ENCODE data around the gene GPR152.

GPR152 gene

GRCh38 chr11:67410984-67411784 lies 41.3 kb downstream of the GPR152 start:
- H3K4me3 ChIP-seq (ENCODE audit: control insufficient read depth, low read depth, low read length): no peak overlapping the region
- TF ChIP-seq CTCF (conservative IDR thresholded peaks at IDR 0.05; ENCODE audit: control insufficient read depth, insufficient read depth, low read depth, low read length): no peak
- no peak for DNase-seq (ENCODE audit: low read depth)

GRCh38 chr11:67410369-67410831 lies 42.1 kb downstream of the GPR152 start:
- H3K4me3 ChIP-seq (ENCODE audit: control insufficient read depth, low read depth, low read length): no peak overlapping the region
- TF ChIP-seq CTCF (conservative IDR thresholded peaks at IDR 0.05; ENCODE audit: control insufficient read depth, insufficient read depth, low read depth, low read length): no peak
- DNase-seq (ENCODE audit: low read depth): no peak

GRCh38 chr11:67409781-67410368 lies 42.7 kb downstream of the GPR152 start:
- DNase-seq (ENCODE audit: low read depth): no peak
- TF ChIP-seq CTCF (conservative IDR thresholded peaks at IDR 0.05; ENCODE audit: control insufficient read depth, insufficient read depth, low read depth, low read length): no peak
- no peak overlapping the region for H3K4me3 ChIP-seq (ENCODE audit: control insufficient read depth, low read depth, low read length)

GRCh38 chr11:67409261-67409666 lies 43.3 kb downstream of the GPR152 start:
- no peak for TF ChIP-seq CTCF (conservative IDR thresholded peaks at IDR 0.05; ENCODE audit: control insufficient read depth, insufficient read depth, low read depth, low read length)
- DNase-seq (ENCODE audit: low read depth): no peak
- no peak overlapping the region for H3K4me3 ChIP-seq (ENCODE audit: control insufficient read depth, low read depth, low read length)

- TF ChIP-seq CTCF (conservative IDR thresholded peaks at IDR 0.05; ENCODE audit: control insufficient read depth, insufficient read depth, low read depth, low read length): no peak
- no peak overlapping the region for H3K4me3 ChIP-seq (ENCODE audit: control insufficient read depth, low read depth, low read length)
- no peak for DNase-seq (ENCODE audit: low read depth)
Measured at GRCh38 chr11:67408437-67409200, 43.9 kb downstream of the GPR152 start.

GRCh38 chr11:67407688-67408163 lies 44.8 kb downstream of the GPR152 start:
- no peak for TF ChIP-seq CTCF (conservative IDR thresholded peaks at IDR 0.05; ENCODE audit: control insufficient read depth, insufficient read depth, low read depth, low read length)
- no peak for DNase-seq (ENCODE audit: low read depth)
- H3K4me3 ChIP-seq (ENCODE audit: control insufficient read depth, low read depth, low read length): no peak overlapping the region
